Ovary (tissue), 9 donors: ENCODE results near the gene TDRD3. TPM values are rescaled to one million over a fixed set of nuclear protein-coding genes. Genes with fewer than 3 reads are reported as not detected.

Source experiments
- DNase-seq, 5 donors: peaks; one replicate each; pipeline ENCODE4 v3.0.0-alpha.2; 2019 to 2020
- H3K27ac ChIP-seq, 2 donors: fragments of 200-600 bp; one replicate each; pipeline versions ENCODE4 v1.5.1 to v1.8.0; 2019 to 2022
- H3K27me3 ChIP-seq: fragments of 200-600 bp; one replicate; pipeline ENCODE4 v1.8.0; 2022
- H3K36me3 ChIP-seq: fragments of 200-600 bp; sonication (generic); one replicate; pipeline ENCODE4 v1.5.1; 2019
- H3K4me1 ChIP-seq: one replicate; pipeline ENCODE4 v1.8.1; 2013; ENCODE audit warnings: mild to moderate bottlenecking, moderate library complexity; ENCODE audit not compliant: insufficient read depth
- H3K4me3 ChIP-seq: fragments of 200-600 bp; sonication (generic); one replicate; pipeline ENCODE4 v1.5.1; 2017
- H3K9me3 ChIP-seq, 2 donors: fragments of 200-600 bp in 1 of 2; sonication (generic) in 1 of 2; one replicate each; pipeline versions ENCODE4 v1.5.1 to v1.8.1; 2013 to 2019; ENCODE audit warnings: mild to moderate bottlenecking in 1 of 2, moderate library complexity in 1 of 2
- EP300 ChIP-seq: sonication (generic); formaldehyde crosslinking; IDR thresholded peaks from one replicate; pipeline ENCODE4 v1.6.1; 2017; ENCODE audit warnings: antibody characterized with exemption
- POLR2A ChIP-seq: fragments of 450-650 bp; IDR thresholded peaks from one replicate; pipeline ENCODE4 v1.6.1; 2017; ENCODE audit warnings: antibody characterized with exemption, mild to moderate bottlenecking, moderate library complexity
- WGBS, 3 donors: extraction: QIAGEN DNeasy Blood & Tissue Kit in 1 of 3; methylation state at CpG; one replicate each; pipeline versions ENCODE4 v1.1.5 to v1.1.7; 2013 to 2017; 5-methylcytosine and 5-hydroxymethylcytosine counted together
- intact Hi-C, 4 donors: fragments of 100-400 bp; cut with DNase I; formaldehyde crosslinking; loops; one replicate each; pipeline versions ENCODE4 v1.11.0 to v1.15.1; 2022 to 2023
- polyA plus RNA-seq, 2 donors: library from polyadenylated mRNA; stranded (reverse); fragments of 200-250 nt in 1 of 2; fragments of 350-450 nt in 1 of 2; fragmentation: Illumina TruSeq in 1 of 2; extraction: RNeasy Lipid Tissue Mini Kit (QIAGEN cat#74804) in 1 of 2; gene quantifications; one replicate each; pipeline ENCODE4 v1.2.3, GENCODE V29; 2013 to 2014
- total RNA-seq, 7 donors: library from RNA; depleted of rRNA in 2 of 7; stranded (reverse); fragments of >200 nt in 2 of 7; fragmentation: NEBNext Ultra II Directional in 3 of 7; extraction: Animal tissue kit (Norgen Biotek cat#: 25700) in 3 of 7; gene quantifications; one replicate each; pipeline versions ENCODE4 v1.1.0 to v1.2.4, GENCODE V29; 2016 to 2023
- TF ChIP-seq, protein P1 (sequence below), 3 donors: fragments of 450-650 bp in 2 of 3; fragments of 200-600 bp in 1 of 3; IDR thresholded peaks; one replicate each; pipeline versions ENCODE4 v1.5.1 to v1.8.0; 2016 to 2022; ENCODE audit warnings: antibody characterized with exemption in 3 of 3, mild to moderate bottlenecking in 1 of 3
- donor health status: DM: no; HTN: no; CAD: no; lungs with moderate emphysema.
- donor health status: DM: no; HTN: no; CAD: no.
- donor health status: Bipolar disorder and iron deficiency.
- donor health status: DM: yes; HTN: yes; CAD: no.
- donor health status: DM: no; HTN: no; CAD: no.
- donor health status: DM: yes; HTN: yes; CAD: no.

Gene TDRD3
- total and polyA plus RNA-seq, 9 donors: 15.8 to 63.0 (median 40.8) TPM

DNA sequence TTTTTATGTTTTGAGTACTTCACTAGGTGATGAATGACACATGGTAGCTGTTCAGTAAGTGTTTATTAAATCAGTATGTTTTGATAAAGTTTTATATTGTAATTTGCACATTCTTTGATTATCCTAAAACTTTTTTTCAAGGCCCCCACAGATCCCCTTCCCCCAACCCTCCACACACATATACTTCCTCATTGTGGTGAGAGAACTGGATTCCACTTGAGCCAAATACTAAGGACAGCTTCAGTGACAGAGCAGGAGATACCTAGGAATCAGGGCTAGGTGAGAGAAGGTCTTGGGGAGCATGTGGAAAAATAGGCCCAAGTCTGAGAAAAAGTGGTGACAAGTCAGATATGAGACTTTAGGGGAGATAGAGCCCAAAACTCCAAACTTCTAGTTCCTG, 174.6 kb downstream of the TDRD3 start:
- Histone ChIP-seq H3K4me3 (no peak overlapping the region), H3K4me1 (no peaks in the 10 kb centered on the region), H3K27ac (no peak overlapping the region), H3K36me3 (no peaks in the 10 kb centered on the region), H3K9me3 (peaks cover 0 to 3% of the 10 kb centered on the region in 2 donors), H3K27me3 (no peaks in the 10 kb centered on the region)
- TF ChIP-seq, protein P1, sequence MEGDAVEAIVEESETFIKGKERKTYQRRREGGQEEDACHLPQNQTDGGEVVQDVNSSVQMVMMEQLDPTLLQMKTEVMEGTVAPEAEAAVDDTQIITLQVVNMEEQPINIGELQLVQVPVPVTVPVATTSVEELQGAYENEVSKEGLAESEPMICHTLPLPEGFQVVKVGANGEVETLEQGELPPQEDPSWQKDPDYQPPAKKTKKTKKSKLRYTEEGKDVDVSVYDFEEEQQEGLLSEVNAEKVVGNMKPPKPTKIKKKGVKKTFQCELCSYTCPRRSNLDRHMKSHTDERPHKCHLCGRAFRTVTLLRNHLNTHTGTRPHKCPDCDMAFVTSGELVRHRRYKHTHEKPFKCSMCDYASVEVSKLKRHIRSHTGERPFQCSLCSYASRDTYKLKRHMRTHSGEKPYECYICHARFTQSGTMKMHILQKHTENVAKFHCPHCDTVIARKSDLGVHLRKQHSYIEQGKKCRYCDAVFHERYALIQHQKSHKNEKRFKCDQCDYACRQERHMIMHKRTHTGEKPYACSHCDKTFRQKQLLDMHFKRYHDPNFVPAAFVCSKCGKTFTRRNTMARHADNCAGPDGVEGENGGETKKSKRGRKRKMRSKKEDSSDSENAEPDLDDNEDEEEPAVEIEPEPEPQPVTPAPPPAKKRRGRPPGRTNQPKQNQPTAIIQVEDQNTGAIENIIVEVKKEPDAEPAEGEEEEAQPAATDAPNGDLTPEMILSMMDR (IDR thresholded peaks at IDR 0.05): no peak
- TF ChIP-seq POLR2A (no peak), EP300 (no peak)
- no peak for DNase-seq
- intact Hi-C loops: no loop called here

DNA sequence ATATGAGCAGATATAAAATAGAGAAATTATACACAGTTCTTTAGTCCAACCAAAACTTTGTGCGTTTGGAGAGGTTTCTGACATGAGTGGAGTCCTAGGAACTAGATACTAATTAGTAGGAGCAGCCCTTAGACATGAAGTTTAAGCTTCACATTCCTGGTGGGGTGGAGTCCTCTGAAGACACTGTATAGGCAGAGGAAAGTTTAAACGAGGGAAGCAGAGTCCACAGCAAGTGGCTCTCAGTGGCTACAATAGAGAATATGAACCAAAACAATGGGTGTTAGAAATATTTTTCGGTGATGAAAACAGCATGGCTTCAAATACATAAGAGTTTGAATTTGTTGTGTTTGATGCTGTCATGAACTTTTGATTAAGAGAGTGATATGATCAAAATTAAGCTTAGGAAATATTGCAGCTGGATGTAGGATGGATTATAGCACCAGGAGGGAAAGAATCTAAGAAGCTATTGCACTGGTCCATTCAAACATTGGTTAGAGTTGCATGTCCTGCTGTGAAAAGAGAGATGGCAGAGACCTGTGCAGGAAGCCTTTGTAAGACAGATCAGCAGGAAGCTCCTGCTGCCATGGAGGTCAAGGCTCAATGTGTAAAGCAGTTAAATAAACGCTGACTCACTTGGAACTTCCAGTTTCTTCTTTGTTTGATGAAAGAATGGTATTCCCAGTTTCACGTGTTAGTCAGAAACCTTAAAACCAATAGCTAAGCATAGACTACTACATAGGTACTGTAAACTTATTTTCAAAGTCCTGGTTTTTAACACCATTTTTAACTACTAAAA, 175.2 kb downstream of the TDRD3 start:
- WGBS, 3 donors: 52 to 56% (median 53%) methylated on average over 5 of the region's 5 CpGs
- no peak for TF ChIP-seq EP300
- no peak for TF ChIP-seq POLR2A
- TF ChIP-seq, protein P1 (IDR thresholded peaks at IDR 0.05): no peak
- intact Hi-C loops: no loop called here
- Histone ChIP-seq H3K9me3 (peaks cover 0 to 3% of the 10 kb centered on the region in 2 donors), H3K36me3 (no peaks in the 10 kb centered on the region), H3K27ac (no peak overlapping the region), H3K27me3 (no peaks in the 10 kb centered on the region), H3K4me1 (no peaks in the 10 kb centered on the region), H3K4me3 (no peak overlapping the region)
- DNase-seq: no peak

DNA sequence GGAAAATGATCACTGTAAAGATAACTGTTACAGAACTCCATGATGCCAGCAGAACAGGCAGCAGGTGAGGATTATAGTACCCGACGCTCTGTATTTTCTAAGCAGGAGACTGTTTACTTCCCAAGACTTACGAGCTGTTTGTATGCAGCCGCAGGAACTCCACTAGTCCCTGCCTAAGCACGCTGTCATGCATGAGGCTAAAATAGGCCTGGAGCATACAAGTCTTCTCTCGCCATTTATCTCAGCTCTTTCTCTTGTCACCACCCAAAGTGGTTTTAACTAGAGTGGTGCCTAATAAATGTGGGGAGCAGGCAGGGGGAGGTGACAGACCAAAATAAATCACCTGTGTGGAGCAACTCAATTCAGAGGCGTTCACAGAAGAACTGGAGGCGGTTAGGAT, 175.8 kb downstream of the TDRD3 start:
- Histone ChIP-seq H3K4me3 (no peak overlapping the region), H3K27ac (no peak overlapping the region), H3K27me3 (no peaks in the 10 kb centered on the region), H3K4me1 (no peaks in the 10 kb centered on the region), H3K36me3 (no peaks in the 10 kb centered on the region), H3K9me3 (peaks cover 0 to 3% of the 10 kb centered on the region in 2 donors)
- intact Hi-C loops: no loop called here
- TF ChIP-seq POLR2A: no peak
- 85 to 87% (median 85%) methylated on average over 8 of the region's 8 CpGs for WGBS, 3 donors
- no peak for DNase-seq

DNA sequence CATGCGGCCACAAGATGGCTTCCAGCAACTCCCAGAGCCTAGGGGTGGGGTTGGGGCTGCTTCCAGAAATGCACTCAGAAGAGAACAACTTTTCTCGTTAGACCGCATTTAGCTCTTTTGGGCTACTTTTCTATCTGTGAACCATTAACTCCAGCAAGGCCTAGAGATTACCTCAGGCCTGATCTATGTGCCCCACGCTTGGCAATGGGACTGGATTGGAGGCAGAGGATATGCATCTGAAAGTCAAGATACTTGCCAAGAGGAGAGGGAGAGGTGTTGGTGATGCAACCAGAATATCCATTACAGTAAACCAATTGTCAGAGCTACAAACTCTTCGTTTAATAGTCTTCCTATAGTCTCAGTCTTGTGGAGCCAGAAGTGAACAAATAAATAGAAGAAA, 177.7 kb downstream of the TDRD3 start:
- H3K9me3 ChIP-seq: no peaks in the 10 kb centered on the region
- no peak for DNase-seq
- H3K27me3 ChIP-seq: no peaks in the 10 kb centered on the region
- H3K4me3 ChIP-seq: no peak overlapping the region
- no peaks in the 10 kb centered on the region for H3K36me3 ChIP-seq
- no peak overlapping the region for H3K27ac ChIP-seq
- intact Hi-C loops: no loop called here
- H3K4me1 ChIP-seq: no peaks in the 10 kb centered on the region
- 94 to 96% (median 94%) methylated on average over 5 of the region's 5 CpGs for WGBS, 3 donors
- no peak for TF ChIP-seq POLR2A

DNA sequence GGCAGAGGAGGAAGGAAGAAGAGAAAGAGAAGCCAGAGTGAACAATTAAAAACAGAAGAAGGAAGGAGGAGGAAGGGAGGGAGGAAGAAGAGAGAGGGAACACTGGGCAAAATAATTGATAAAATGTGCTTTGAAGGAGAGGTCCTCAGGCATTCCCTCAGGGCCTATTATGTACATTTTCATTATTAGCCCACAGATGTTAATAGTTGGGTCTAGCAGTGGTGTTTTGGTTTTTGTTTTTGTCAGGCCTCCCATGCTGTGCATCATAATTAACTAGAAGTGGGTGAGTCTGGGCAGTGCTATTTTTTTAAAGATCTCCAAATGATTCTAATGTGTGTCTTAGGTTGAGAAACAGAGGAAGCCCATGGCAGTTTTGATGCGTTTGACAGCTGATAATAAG, 178.1 kb downstream of the TDRD3 start:
- WGBS, 3 donors: 86 to 94% (median 92%) methylated on average over 1 of the region's 1 CpG
- intact Hi-C loops: no loop called here
- no peak for DNase-seq
- H3K27ac ChIP-seq: no peak overlapping the region
- TF ChIP-seq, protein P1 (IDR thresholded peaks at IDR 0.05): no peak
- TF ChIP-seq POLR2A (no peak), EP300 (no peak)
- no peaks in the 10 kb centered on the region for H3K9me3 ChIP-seq
- H3K4me3 ChIP-seq: no peak overlapping the region
- no peaks in the 10 kb centered on the region for H3K36me3 ChIP-seq
- H3K4me1 ChIP-seq: no peaks in the 10 kb centered on the region
- H3K27me3 ChIP-seq: no peaks in the 10 kb centered on the region
